ENCODE data around the gene RAF1. TPM values are rescaled to one million over a fixed set of nuclear protein-coding genes. Genes with fewer than 3 reads are reported as not detected.

The RAF1 gene
- total and polyA plus RNA-seq, 2 experiments from 2014 or later = 39.5 to 123 TPM

DNA sequence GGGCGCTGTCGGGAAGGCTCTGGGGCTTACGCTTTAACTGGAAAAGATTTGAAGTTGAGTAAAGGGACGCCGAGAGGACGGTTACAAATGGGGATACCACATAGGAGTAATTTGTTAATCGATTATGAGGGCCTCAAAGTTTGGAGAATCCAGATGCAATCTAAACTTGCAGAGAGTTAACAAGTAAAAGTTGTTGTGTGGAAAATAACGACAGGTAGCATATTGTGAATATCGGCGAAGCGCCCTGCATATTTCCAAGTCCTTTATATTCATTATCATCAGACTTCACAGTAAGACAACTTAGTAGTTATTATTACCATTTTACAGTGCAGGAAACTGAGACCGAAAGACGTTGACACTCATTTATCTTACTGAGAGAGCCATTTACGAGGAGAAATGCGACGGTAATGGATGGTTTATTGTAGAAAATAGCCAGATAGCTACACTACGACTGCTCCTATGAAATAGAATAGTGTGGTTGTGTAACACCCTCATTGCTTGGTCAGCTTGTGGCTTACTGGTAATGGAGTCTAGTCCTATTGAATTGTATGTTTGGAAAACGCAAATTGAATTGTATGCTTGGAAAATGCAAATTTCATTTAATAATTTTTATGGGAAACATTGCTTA lies 106.3 kb downstream of the RAF1 start:
- no peaks in the 10 kb centered on the region for H3K36me3 ChIP-seq (ENCODE audit: insufficient read depth)
- no peaks in the 10 kb centered on the region for H3K9me2 ChIP-seq (ENCODE audit: insufficient read depth)
- H3K27me3 ChIP-seq (ENCODE audit: insufficient read depth) = peaks cover 17% of the 10 kb centered on the region
- Mint-ChIP-seq H3K9me3 (no peaks in the 10 kb centered on the region), H3K4me1 (peaks cover 34% of the 10 kb centered on the region), H3K27me3 (ENCODE audit: insufficient read depth, low read depth, poor library complexity) (no peaks in the 10 kb centered on the region), H3K36me3 (ENCODE audit: low read depth) (peaks cover 3% of the 10 kb centered on the region; the same call in 1 of the 3 replicates), H3K27ac (peak overlapping the region; percentile 93), H3K4me3 (peak overlapping the region; percentile 82)
- H3K79me2 ChIP-seq (replicated peaks; ENCODE audit: insufficient read depth) = peaks cover 55% of the 10 kb centered on the region
- H3K4me3 ChIP-seq = peak overlapping the region; percentile 64
- H2AFZ ChIP-seq = peak overlapping the region; percentile 87
- H3K27ac ChIP-seq (ENCODE audit: low read depth) = peak overlapping the region; percentile 97
- peaks cover 42% of the 10 kb centered on the region for H4K20me1 ChIP-seq (replicated peaks; ENCODE audit: insufficient read depth)
- no peak for DNase-seq (ENCODE audit: low spot score)
- H3K4me2 ChIP-seq = peak overlapping the region; percentile 80
- peaks cover 36% of the 10 kb centered on the region for H3K4me1 ChIP-seq (ENCODE audit: insufficient read depth)
- TF ChIP-seq ETS1 (IDR thresholded peaks at IDR 0.05) (no peak), CREB1 (CRISPR knock-in tag; IDR thresholded peaks at IDR 0.05; ENCODE audit: low read depth) (no peak), STAT1 (IDR thresholded peaks at IDR 0.05; ENCODE audit: unreplicated experiment) (no peak), ZNF114 (CRISPR knock-in tag; IDR thresholded peaks at IDR 0.05) (no peak), POLR2AphosphoS5 (IDR thresholded peaks at IDR 0.05; ENCODE audit: low read depth) (no peak), ZNF331 (CRISPR knock-in tag; IDR thresholded peaks at IDR 0.05; ENCODE audit: low read depth) (no peak), EZH2 (IDR thresholded peaks at IDR 0.05; ENCODE audit: low read depth, unreplicated experiment) (no peak), REST (IDR thresholded peaks at IDR 0.05; ENCODE audit: unreplicated experiment) (no peak), NANOG (IDR thresholded peaks at IDR 0.05; ENCODE audit: borderline replicate concordance) (no peak), JUNB (IDR thresholded peaks at IDR 0.05; ENCODE audit: unreplicated experiment) (no peak), EZH2phosphoT487 (IDR thresholded peaks at IDR 0.05; ENCODE audit: unreplicated experiment) (no peak)
- TF ChIP-seq, protein P1, sequence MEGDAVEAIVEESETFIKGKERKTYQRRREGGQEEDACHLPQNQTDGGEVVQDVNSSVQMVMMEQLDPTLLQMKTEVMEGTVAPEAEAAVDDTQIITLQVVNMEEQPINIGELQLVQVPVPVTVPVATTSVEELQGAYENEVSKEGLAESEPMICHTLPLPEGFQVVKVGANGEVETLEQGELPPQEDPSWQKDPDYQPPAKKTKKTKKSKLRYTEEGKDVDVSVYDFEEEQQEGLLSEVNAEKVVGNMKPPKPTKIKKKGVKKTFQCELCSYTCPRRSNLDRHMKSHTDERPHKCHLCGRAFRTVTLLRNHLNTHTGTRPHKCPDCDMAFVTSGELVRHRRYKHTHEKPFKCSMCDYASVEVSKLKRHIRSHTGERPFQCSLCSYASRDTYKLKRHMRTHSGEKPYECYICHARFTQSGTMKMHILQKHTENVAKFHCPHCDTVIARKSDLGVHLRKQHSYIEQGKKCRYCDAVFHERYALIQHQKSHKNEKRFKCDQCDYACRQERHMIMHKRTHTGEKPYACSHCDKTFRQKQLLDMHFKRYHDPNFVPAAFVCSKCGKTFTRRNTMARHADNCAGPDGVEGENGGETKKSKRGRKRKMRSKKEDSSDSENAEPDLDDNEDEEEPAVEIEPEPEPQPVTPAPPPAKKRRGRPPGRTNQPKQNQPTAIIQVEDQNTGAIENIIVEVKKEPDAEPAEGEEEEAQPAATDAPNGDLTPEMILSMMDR (conservative IDR thresholded peaks at IDR 0.05; ENCODE audit: low read depth in 2 of 2) = no peak
- TF ChIP-seq, protein P2, sequence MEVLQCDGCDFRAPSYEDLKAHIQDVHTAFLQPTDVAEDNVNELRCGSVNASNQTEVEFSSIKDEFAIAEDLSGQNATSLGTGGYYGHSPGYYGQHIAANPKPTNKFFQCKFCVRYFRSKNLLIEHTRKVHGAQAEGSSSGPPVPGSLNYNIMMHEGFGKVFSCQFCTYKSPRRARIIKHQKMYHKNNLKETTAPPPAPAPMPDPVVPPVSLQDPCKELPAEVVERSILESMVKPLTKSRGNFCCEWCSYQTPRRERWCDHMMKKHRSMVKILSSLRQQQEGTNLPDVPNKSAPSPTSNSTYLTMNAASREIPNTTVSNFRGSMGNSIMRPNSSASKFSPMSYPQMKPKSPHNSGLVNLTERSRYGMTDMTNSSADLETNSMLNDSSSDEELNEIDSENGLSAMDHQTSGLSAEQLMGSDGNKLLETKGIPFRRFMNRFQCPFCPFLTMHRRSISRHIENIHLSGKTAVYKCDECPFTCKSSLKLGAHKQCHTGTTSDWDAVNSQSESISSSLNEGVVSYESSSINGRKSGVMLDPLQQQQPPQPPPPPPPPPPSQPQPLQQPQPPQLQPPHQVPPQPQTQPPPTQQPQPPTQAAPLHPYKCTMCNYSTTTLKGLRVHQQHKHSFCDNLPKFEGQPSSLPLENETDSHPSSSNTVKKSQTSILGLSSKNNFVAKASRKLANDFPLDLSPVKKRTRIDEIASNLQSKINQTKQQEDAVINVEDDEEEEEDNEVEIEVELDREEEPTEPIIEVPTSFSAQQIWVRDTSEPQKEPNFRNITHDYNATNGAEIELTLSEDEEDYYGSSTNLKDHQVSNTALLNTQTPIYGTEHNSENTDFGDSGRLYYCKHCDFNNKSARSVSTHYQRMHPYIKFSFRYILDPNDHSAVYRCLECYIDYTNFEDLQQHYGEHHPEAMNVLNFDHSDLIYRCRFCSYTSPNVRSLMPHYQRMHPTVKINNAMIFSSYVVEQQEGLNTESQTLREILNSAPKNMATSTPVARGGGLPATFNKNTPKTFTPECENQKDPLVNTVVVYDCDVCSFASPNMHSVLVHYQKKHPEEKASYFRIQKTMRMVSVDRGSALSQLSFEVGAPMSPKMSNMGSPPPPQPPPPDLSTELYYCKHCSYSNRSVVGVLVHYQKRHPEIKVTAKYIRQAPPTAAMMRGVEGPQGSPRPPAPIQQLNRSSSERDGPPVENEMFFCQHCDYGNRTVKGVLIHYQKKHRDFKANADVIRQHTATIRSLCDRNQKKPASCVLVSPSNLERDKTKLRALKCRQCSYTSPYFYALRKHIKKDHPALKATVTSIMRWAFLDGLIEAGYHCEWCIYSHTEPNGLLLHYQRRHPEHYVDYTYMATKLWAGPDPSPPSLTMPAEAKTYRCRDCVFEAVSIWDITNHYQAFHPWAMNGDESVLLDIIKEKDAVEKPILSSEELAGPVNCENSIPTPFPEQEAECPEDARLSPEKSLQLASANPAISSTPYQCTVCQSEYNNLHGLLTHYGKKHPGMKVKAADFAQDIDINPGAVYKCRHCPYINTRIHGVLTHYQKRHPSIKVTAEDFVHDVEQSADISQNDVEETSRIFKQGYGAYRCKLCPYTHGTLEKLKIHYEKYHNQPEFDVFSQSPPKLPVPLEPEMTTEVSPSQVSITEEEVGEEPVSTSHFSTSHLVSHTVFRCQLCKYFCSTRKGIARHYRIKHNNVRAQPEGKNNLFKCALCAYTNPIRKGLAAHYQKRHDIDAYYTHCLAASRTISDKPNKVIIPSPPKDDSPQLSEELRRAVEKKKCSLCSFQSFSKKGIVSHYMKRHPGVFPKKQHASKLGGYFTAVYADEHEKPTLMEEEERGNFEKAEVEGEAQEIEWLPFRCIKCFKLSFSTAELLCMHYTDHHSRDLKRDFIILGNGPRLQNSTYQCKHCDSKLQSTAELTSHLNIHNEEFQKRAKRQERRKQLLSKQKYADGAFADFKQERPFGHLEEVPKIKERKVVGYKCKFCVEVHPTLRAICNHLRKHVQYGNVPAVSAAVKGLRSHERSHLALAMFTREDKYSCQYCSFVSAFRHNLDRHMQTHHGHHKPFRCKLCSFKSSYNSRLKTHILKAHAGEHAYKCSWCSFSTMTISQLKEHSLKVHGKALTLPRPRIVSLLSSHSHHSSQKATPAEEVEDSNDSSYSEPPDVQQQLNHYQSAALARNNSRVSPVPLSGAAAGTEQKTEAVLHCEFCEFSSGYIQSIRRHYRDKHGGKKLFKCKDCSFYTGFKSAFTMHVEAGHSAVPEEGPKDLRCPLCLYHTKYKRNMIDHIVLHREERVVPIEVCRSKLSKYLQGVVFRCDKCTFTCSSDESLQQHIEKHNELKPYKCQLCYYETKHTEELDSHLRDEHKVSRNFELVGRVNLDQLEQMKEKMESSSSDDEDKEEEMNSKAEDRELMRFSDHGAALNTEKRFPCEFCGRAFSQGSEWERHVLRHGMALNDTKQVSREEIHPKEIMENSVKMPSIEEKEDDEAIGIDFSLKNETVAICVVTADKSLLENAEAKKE (CRISPR knock-in tag; IDR thresholded peaks at IDR 0.05) = no peak
- peaks cover 4% of the 10 kb centered on the region; the same call in 1 of the 2 replicates for H3F3A ChIP-seq (replicated peaks; ENCODE audit: low read depth)
- no peak for ATAC-seq
